K562 (cell line): ENCODE results near the gene SEMA3G. TPM values are rescaled to one million over a fixed set of nuclear protein-coding genes. Genes with fewer than 3 reads are reported as not detected.

ENCODE experiments used
- ATAC-seq: fragments of 200-7000 bp; cut with Tn5 transposase; 3 replicates; pipeline ENCODE4 v1.9.1; 2020; ENCODE audit warnings: moderate library complexity
- BruUV-seq: library from RNA; stranded (reverse); fragments of 400-500 nt; replicated peaks from 2 replicates; lab custom pipeline; 2021; lab: Mats Ljungman, UMichigan
- CTCF ChIA-PET: fragments of 300-600 bp; formaldehyde crosslinking; extraction: SDS; loops from one replicate; lab custom pipeline; 2021; ENCODE audit warnings: low intra/inter-chr PET ratio; lab: Yijun Ruan, JAX
- POLR2A ChIA-PET: fragments of 300-600, 350-650 bp; sonication (Branson Sonifier 250); formaldehyde crosslinking; extraction: SDS; loops from one replicate; lab custom pipeline; 2021; ENCODE audit warnings: antibody characterized with exemption, inconsistent platforms; lab: Yijun Ruan, JAX
- DNase-seq, 4 experiments: peaks; one replicate each; pipeline versions ENCODE4 v3.0.0 to v3.0.0-alpha.2; 2011 to 2018; ENCODE audit warnings: low spot score in 3 of 4, mixed read lengths in 3 of 4; ENCODE audit errors: extremely low read depth in 1 of 4
- FAIRE-seq: peaks from 2 replicates; lab custom pipeline; 2011; peaks lifted over from hg19 to GRCh38; lab: Jason Lieb, UNC
- H2AFZ ChIP-seq: 2 replicates; pipeline ENCODE4 v1.6.0; 2011; ENCODE audit warnings: low read depth, low read length, control low read depth, inconsistent platforms
- H3K27ac ChIP-seq: fragments of 200-600 bp; 3 replicates; pipeline ENCODE4 v1.8.0; 2011; ENCODE audit warnings: low read depth, mild to moderate bottlenecking, control low read depth, inconsistent platforms, low read length, moderate library complexity, mixed read lengths; ENCODE audit errors: extremely low read depth
- H3K27me3 ChIP-seq, 2 experiments: fragments of 300-600 bp in 1 of 2; 2 replicates in 1 of 2; 3 replicates in 1 of 2; pipeline versions ENCODE4 v1.6.0 to v1.8.0; 2011; ENCODE audit warnings: inconsistent platforms in 2 of 2, low read length in 2 of 2, mild to moderate bottlenecking in 1 of 2, mixed read lengths in 1 of 2, moderate library complexity in 1 of 2; ENCODE audit not compliant: control insufficient read depth in 2 of 2, insufficient read depth in 2 of 2
- H3K36me3 ChIP-seq: fragments of 300-600 bp; 3 replicates; pipeline ENCODE4 v1.8.0; 2011; ENCODE audit warnings: mild to moderate bottlenecking, low read length, inconsistent platforms; ENCODE audit not compliant: control insufficient read depth, insufficient read depth
- H3K4me1 ChIP-seq, 2 experiments: fragments of 200-600 bp in 1 of 2; replicated peaks in 1 of 2; 2 replicates in 1 of 2; 3 replicates in 1 of 2; pipeline versions ENCODE4 v1.5.1 to v1.8.0; 2011; ENCODE audit warnings: inconsistent platforms in 2 of 2, low read length in 2 of 2, mild to moderate bottlenecking in 1 of 2, mixed read lengths in 1 of 2, moderate library complexity in 1 of 2; ENCODE audit not compliant: control insufficient read depth in 2 of 2, insufficient read depth in 2 of 2
- H3K4me2 ChIP-seq: 2 replicates; pipeline ENCODE4 v1.6.1; 2011; ENCODE audit warnings: low read length, control low read depth, inconsistent platforms, mixed read lengths; ENCODE audit not compliant: insufficient read depth
- H3K4me3 ChIP-seq: fragments of 200-600 bp; sonication (generic), shearing (Covaris generic); 2 replicates; pipeline ENCODE4 v1.5.1; 2016; ENCODE audit warnings: control low read depth, inconsistent platforms
- H3K79me2 ChIP-seq: fragments of 200-600 bp; 3 replicates; pipeline ENCODE4 v1.8.0; 2011; ENCODE audit warnings: low read length, inconsistent platforms; ENCODE audit not compliant: control insufficient read depth, insufficient read depth
- H3K9ac ChIP-seq, 2 experiments: 2 replicates each; pipeline versions ENCODE4 v1.6.0 to v1.6.1; 2011; ENCODE audit warnings: low read depth in 2 of 2, low read length in 2 of 2, control low read depth in 1 of 2, inconsistent platforms in 1 of 2, mild to moderate bottlenecking in 1 of 2, mixed read lengths in 1 of 2; ENCODE audit not compliant: insufficient read depth in 1 of 2
- H3K9me1 ChIP-seq: one replicate; pipeline ENCODE4 v1.6.0; 2011; ENCODE audit warnings: inconsistent platforms, mild to moderate bottlenecking, low read length, moderate library complexity; ENCODE audit not compliant: control insufficient read depth, insufficient read depth
- H3K9me3 ChIP-seq: replicated peaks from 2 replicates; pipeline ENCODE4 v1.5.1; 2011; ENCODE audit warnings: low read depth, low read length, inconsistent platforms; ENCODE audit not compliant: control insufficient read depth, insufficient read depth
- H4K20me1 ChIP-seq: replicated peaks from 2 replicates; pipeline ENCODE4 v1.6.1; 2011; ENCODE audit warnings: low read length, inconsistent platforms, mixed read lengths; ENCODE audit not compliant: control insufficient read depth, insufficient read depth
- CBX5 ChIP-seq: IDR thresholded peaks from 2 replicates; pipeline ENCODE4 v1.6.1; 2014; ENCODE audit warnings: low read depth, borderline replicate concordance
- CTCF ChIP-seq, 3 experiments: IDR thresholded peaks in 2 of 3; conservative IDR thresholded peaks in 1 of 3; 2 replicates each; pipeline ENCODE4 v1.5.1; 2011 to 2012; ENCODE audit warnings: low read length in 3 of 3, mild to moderate bottlenecking in 3 of 3, control low read depth in 2 of 3, improper control_type of control experiment in 1 of 3, inconsistent platforms in 1 of 3, low read depth in 1 of 3, mixed read lengths in 1 of 3, moderate library complexity in 1 of 3; ENCODE audit not compliant: insufficient read depth in 2 of 3
- EZH2 ChIP-seq: IDR thresholded peaks from 2 replicates; pipeline ENCODE4 v1.6.1; 2012; ENCODE audit warnings: low read depth, mild to moderate bottlenecking, inconsistent platforms, low read length, borderline replicate concordance
- KLF16 ChIP-seq: IDR thresholded peaks from 2 replicates; pipeline ENCODE4 v1.6.1; 2016; ENCODE audit warnings: antibody characterized with exemption
- MAFF ChIP-seq: IDR thresholded peaks from 2 replicates; pipeline ENCODE4 v1.6.1; 2012; ENCODE audit warnings: low read length, improper control_type of control experiment
- POLR2AphosphoS2 ChIP-seq: IDR thresholded peaks from 2 replicates; pipeline ENCODE4 v1.6.1; 2012; ENCODE audit warnings: low read length, improper control_type of control experiment
- RREB1 ChIP-seq: fragments of 250-450 bp; sonication (Bioruptor Pico); IDR thresholded peaks from 2 replicates; pipeline ENCODE4 v1.4.0; 2020
- ZBTB33 ChIP-seq: sonication (generic); formaldehyde crosslinking; IDR thresholded peaks from 2 replicates; pipeline ENCODE4 v1.8.1; 2023; ENCODE audit warnings: mild to moderate bottlenecking, missing genetic modification reagents
- WGBS: fragments of 100-300 bp; shearing (Covaris generic); methylation state at CpG from one replicate; pipeline ENCODE4 v1.1.6; 2016; ENCODE audit warnings: low coverage, mixed read lengths; ENCODE audit not compliant: insufficient coverage; ENCODE audit errors: missing lambda C conversion rate; 5-methylcytosine and 5-hydroxymethylcytosine counted together
- in situ Hi-C: fragments of 300-500 bp; cut with MboI; formaldehyde crosslinking; loops from 4 replicates; pipeline ENCODE4 v1.15.0; 2018; ENCODE audit warnings: inconsistent platforms, mixed read lengths
- intact Hi-C: fragments of 100-400 bp; cut with micrococcal nuclease; formaldehyde crosslinking; loops from 2 replicates; pipeline ENCODE4 v1.14.2; 2022
- polyA plus RNA-seq, 8 experiments: library from polyadenylated mRNA; depleted of rRNA in 4 of 8; stranded (reverse) in 5 of 8; unstranded in 3 of 8; fragments of >200 nt; fragmentation: Nextera tagmentation in 2 of 8; fragmentation: Illumina TruSeq in 1 of 8; extraction: Ambion mirVana in 2 of 8; extraction: Trizol in 1 of 8; gene quantifications; 2 replicates each; pipeline versions ENCODE4 v1.2.1 to v1.2.3, GENCODE V29; 2011 to 2014; ENCODE audit warnings: inconsistent platforms in 1 of 8, missing spikeins in 1 of 8
- total RNA-seq, 7 experiments: library from RNA; depleted of rRNA in 6 of 7; stranded (reverse); fragments of >200 nt in 6 of 7; fragmentation: Illumina TruSeq in 2 of 7; extraction: Trizol in 2 of 7; gene quantifications; 2 replicates each; pipeline versions ENCODE4 v1.2.1 to v1.2.3, GENCODE V29; 2011 to 2021; ENCODE audit warnings: low replicate concordance in 1 of 7

SEMA3G gene
- total and polyA plus RNA-seq, 9 of the 15 experiments (the other 6 are each of a cell fraction or from before 2014, with no cell fraction given) = 0.04 to 0.07 (median 0.05) TPM; not detected in 6

GRCh38 chr3:52401021-52401420, 43.9 kb downstream of the SEMA3G start (continued):
- TF ChIP-seq RREB1 (CRISPR knock-in tag) (no peak), MAFF (no peak), KLF16 (no peak), CBX5 (no peak)
- TF ChIP-seq, all 486 proteins: peak for 0

GRCh38 chr3:52400275-52400793, 44.6 kb downstream of the SEMA3G start:
- WGBS = 31% methylated on average over 10 of the region's 10 CpGs
- Histone ChIP-seq H3K27me3 (no peaks in the 10 kb centered on the region), H3K9me3 (no peaks in the 10 kb centered on the region), H3K79me2 (no peaks in the 10 kb centered on the region), H2AFZ (no peak overlapping the region), H3K27ac (no peak overlapping the region), H3K9ac (peak overlapping the region in 1 of 2 experiments; percentile 67; a peak in 1 of 4 replicates), H3K4me1 (peaks cover 7 to 21% of the 10 kb centered on the region in 2 experiments; a peak in 4 of 5 replicates), H4K20me1 (no peaks in the 10 kb centered on the region), H3K36me3 (peaks cover 42% of the 10 kb centered on the region; the same call in 1 of the 3 replicates), H3K4me3 (no peak overlapping the region), H3K9me1 (peaks cover 3% of the 10 kb centered on the region), H3K4me2 (0 out of 2 replicates have a peak overlapping the region, but pooled peaks have one; percentile 5)
- intact Hi-C loops = no loop called here
- no TSS peak for BruUV-seq
- POLR2A ChIA-PET = interaction anchor here (0.7 to 2.1 kb wide), 4 partner anchors 11 to 417 kb away, joined by 3 to 9 read pairs (median 4); no protein-coding TSS in a partner anchor
- FAIRE-seq (no peak), DNase-seq (peak in 2 of 4 experiments; percentile 30 to 37), ATAC-seq (peak; percentile 77)
- in situ Hi-C loops = no loop called here
- CTCF ChIA-PET = no interaction called here
- no peak for TF ChIP-seq ZBTB33
- no peak for TF ChIP-seq EZH2
- TF ChIP-seq POLR2AphosphoS2 = 0 out of 2 replicates have a peak, but pooled peaks have one; percentile 54
- TF ChIP-seq CTCF (IDR thresholded peaks at IDR 0.05 in 2 of 3, conservative IDR thresholded peaks at IDR 0.05 in 1 of 3; ENCODE audit: insufficient read depth in 2 of 3, low read depth in 1 of 3, low read length in 3 of 3) = no peak
